Measurements from ENCODE around the gene PNMA8A.

DNA sequence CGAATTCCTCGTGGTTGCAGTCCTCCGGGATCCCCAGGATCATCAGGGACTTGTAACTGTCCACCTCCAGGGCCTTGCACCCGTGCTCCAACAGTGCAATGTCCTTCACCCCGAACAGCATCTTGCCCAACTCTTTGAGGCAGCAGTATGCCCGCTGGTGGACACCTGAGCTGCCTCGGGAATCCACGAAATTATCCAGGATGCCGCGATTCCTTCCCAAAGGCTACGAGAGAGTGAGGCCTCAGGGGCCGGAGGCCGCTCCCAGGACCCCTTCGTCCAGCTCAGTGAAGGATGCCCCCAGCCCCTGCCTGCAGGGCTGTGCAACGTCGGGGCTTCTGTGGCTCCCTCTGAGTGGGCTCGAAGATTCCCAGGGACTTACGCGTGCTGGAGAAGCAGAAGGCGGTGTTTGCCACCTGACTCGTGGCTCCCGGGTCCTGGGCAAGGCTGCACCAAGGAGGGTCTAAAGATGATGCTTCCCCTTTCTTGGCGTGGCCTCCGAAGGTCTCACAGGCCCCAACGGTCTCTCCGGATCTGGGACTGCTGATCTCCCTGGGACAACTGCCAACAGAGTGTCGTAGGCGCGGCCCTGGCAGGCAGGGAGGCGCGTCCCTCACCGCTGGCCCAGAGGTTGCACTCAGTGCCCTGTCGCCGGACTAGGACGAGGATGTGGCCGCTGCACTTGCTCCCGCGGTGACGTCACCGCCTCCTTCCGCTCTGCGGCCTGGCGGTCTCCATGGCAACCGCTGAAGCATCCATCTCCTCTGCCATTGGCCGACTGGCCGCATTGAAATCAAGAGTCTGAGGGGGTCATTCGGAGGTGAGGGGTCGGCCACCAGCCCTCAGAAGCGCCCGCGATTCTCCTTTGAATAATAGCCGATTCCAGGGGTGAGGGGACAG lies 42.9 kb downstream of the PNMA8A start, which contains the start of gene PNMA8C:
- TF ChIP-seq, protein P1, sequence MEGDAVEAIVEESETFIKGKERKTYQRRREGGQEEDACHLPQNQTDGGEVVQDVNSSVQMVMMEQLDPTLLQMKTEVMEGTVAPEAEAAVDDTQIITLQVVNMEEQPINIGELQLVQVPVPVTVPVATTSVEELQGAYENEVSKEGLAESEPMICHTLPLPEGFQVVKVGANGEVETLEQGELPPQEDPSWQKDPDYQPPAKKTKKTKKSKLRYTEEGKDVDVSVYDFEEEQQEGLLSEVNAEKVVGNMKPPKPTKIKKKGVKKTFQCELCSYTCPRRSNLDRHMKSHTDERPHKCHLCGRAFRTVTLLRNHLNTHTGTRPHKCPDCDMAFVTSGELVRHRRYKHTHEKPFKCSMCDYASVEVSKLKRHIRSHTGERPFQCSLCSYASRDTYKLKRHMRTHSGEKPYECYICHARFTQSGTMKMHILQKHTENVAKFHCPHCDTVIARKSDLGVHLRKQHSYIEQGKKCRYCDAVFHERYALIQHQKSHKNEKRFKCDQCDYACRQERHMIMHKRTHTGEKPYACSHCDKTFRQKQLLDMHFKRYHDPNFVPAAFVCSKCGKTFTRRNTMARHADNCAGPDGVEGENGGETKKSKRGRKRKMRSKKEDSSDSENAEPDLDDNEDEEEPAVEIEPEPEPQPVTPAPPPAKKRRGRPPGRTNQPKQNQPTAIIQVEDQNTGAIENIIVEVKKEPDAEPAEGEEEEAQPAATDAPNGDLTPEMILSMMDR (IDR thresholded peaks at IDR 0.05), result no peak
- TF ChIP-seq POLR2A (IDR thresholded peaks at IDR 0.05), result no peak
